HCEC 1CT (cell line): ENCODE data around the gene CHDH.

Experiments used
- DNase-seq: peaks from one replicate; pipeline ENCODE4 v3.0.0-alpha.2; 2017

The CHDH gene, protein sequence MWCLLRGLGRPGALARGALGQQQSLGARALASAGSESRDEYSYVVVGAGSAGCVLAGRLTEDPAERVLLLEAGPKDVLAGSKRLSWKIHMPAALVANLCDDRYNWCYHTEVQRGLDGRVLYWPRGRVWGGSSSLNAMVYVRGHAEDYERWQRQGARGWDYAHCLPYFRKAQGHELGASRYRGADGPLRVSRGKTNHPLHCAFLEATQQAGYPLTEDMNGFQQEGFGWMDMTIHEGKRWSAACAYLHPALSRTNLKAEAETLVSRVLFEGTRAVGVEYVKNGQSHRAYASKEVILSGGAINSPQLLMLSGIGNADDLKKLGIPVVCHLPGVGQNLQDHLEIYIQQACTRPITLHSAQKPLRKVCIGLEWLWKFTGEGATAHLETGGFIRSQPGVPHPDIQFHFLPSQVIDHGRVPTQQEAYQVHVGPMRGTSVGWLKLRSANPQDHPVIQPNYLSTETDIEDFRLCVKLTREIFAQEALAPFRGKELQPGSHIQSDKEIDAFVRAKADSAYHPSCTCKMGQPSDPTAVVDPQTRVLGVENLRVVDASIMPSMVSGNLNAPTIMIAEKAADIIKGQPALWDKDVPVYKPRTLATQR

DNA sequence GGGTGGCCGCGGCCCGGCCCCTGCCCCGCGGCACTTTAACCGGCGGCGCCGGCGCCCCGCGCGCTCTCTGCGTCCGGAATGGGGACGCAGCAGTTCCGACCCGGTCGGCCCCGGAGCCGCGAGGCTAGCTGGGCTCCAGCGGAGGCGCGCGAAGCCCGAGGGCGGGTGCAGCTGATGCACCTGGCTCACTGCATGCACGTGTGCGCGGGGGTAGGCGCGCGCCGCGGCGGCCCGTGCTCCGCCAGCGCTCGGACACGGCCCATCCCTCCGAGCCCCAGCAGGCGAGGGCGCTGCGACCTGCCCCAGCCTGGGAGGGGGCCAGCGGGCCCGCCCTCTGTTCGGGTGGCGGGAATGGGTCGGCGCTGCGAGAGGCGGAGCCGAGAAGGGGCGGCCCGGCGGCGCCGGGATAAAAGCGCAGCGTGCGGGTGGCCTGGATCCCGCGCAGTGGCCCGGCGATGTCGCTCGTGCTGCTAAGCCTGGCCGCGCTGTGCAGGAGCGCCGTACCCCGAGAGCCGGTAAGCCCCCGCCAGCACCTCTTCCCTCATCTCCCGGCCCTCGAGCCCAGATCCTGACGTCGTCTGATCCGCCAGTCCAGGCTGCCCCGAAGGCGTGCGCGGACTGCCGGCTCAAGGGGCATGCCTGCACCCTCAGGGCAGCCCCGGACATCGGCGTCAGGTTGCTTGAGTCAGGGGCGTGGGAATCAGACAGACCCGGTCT is at the start of gene CHDH, which contains the start of gene IL17RB:
Gene CHDH, minus strand, starts transcription at position 286 of the 717 bp plus-strand sequence. CDS start 22,411 bp downstream, outside the sequence.
Gene IL17RB, plus strand, starts transcription at position 435 of the 717 bp plus-strand sequence. Its CDS starts 21 bp downstream, at position 456.
- no peak for DNase-seq

DNA sequence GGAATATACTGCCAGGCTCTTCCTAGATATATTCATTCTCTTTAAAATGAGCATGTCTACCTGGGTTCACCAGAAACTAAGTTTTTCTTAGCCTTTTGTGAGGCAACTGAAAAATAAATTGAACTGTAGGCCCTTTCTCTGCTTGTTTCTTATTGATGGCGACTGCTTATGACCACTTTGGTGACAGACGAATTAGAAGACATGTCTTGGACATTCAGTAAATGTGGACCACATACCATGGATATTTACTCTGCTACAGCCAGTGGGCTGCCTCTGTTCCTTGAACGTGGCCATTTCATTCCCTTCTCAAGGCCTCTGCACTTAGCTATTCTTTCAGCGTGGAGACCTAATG is 46.0 kb upstream of the CHDH start:
- DNase-seq, result no peak

DNA sequence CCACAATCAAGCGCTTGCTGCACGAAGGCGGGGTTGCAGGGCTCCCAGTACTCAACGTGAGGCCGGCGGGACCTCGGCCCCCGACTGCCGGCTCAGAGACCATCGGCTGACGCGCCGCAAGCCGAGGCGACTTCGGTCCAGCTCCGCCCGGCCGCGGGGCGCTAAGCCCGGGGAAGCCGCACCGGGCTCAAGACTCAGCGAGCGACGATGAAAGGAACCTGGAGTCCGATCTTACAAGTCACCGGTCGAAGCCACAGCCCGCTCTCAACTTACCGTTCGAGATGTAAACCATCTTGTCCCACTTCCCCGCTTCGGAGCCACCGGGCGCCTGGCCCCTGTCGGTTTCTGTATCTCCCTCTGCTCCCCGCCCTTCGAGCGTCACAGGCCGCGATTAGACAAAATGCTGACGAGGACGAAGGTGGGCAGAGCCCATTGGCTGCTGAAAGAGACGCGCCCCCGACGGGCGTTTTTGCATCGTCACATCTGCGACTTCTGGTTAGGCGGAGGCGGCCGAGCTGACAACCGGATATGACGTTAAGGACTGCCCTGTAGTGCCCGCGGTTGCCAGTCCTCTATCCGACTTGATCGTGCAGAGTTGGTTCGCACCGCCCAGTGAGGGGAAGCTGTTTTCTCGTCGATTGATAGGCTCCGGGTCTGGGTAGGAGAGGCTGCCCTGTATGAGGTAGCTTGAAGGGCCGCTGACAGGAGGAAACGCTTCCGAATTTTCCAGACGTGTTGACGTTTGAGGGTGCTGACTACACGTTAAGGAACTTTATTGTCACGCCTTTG is 45.5 kb upstream of the CHDH start, which contains the start of gene SELENOK:
Gene SELENOK, minus strand, starts transcription at position 363 of the 789 bp plus-strand sequence.
- DNase-seq, result peak; percentile 99

DNA sequence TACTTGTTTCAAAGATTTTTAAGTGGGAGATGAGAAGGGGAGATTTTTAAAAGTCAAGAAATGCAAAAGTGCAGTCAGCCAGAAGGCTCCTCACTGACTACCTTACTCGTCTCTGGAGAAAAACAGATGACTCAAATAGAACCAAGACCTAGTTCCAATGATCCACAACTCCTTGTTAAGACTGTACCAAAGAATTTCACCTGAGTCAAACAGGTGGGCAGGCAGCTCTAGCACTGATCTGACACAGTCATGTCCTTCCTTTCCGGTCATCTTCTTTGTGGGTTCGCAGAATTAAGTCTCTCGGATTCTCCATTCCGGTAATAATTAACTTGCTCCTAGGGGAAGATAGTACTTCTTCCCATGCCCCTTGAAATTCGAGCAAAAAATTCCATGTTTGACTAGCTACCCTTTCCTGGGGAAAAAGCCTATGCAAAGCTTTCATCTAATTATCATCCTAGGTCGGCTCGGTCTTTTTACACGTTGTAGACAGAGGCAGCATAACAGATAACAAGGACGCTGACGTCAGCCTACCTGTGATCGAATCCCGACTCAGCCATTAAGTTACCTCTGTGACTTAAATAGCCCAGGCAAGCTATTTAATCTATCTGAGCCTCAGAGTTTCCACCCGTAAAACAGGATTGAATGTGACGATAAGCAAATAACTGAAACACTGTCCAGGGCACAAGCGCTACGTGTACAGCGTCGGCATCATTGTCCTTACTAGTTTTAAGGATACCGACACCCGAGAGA is 44.7 kb upstream of the CHDH start:
- DNase-seq, result peak; percentile 14

DNA sequence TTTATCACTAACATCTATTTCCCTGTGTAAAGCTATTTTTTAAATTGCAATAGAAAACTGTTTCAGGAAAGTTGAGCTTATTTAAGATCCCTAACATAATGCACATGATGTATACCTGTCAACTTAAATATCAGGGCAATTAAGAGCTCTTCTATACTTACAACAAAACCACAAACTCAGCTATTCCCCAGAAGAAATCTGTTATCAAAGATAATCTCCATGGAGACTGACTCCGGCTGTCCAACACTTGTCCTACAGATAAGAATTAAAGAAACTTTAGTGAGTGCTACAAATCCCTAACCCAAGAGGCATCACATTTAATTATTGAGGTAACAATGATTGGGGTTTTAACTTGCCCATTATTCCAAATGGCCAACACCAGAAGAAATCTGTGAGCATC is 42.0 kb upstream of the CHDH start:
- DNase-seq, result no peak

DNA sequence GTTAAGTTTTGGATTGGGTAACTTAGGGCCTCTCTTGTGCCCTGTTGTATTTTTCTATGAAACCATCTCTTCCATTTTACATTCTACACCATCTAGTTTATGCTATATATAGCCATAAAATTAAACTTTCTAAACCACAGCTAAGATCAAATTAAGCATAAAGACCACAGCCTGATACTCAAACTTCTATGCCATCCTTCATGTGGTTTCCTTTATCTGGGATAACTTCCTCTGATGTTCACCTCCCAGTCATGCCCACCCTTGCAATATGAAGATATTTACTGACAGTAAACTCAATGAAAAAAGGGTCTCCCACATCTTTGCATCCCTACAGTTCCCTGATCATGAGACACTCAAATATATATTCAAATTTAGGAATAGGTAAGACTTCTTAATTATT is 41.2 kb upstream of the CHDH start:
- DNase-seq, result no peak

DNA sequence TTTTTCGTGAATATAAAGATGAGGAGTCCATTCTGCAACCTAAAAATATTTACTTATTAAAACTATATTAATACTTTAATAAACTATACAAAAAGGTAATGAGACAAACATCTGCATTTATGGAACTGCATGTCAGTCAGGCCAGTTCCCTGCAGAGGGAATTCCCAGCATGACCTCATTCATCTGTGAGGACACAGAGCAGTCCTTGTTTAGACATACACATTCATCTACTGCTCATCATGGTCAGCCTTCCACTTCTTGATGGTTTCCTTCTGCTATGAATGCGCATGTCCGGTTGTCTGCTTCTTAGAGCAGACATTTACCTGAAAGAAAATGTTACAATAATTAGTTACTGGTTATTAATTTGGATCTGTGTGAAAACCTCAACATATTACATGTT is 39.0 kb upstream of the CHDH start:
- no peak for DNase-seq

DNA sequence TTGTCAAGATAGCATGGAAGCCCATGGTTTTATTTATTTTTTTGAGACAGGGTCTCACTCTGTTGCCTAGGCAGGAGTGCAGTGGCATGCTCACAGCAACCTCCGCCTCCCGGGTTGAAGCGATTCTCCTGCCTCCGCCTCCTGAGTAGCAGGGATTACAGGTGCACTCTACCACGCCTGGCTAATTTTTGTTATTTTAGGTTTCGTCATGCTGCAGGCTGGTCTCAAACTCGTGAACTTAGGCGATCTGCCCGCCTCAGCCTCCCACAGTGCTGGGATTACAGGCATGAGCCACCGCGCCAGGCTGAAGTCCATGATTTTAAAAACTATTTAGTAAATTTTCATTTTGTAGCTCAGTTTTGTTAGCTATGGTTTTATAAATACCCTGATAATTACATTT is 38.4 kb upstream of the CHDH start:
- DNase-seq, result no peak

DNA sequence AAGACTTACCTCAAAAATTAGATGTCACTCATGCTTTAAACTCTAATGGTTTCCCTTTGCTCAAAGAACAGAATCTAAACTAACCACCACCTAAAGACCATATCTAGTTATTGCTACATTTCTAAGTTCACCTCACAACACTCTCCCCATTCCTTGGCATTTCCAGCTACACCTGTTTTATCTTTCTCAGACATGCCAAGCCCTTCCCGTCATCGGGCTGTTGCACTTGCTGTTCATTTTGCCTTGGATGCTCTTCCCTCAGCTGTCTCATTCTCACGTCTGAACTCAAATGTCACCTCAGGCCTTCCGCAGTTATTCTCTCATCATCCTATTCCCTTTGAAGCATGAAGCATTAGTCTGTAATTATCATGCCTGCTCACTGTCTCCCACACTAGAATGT is 36.8 kb upstream of the CHDH start:
- no peak for DNase-seq

DNA sequence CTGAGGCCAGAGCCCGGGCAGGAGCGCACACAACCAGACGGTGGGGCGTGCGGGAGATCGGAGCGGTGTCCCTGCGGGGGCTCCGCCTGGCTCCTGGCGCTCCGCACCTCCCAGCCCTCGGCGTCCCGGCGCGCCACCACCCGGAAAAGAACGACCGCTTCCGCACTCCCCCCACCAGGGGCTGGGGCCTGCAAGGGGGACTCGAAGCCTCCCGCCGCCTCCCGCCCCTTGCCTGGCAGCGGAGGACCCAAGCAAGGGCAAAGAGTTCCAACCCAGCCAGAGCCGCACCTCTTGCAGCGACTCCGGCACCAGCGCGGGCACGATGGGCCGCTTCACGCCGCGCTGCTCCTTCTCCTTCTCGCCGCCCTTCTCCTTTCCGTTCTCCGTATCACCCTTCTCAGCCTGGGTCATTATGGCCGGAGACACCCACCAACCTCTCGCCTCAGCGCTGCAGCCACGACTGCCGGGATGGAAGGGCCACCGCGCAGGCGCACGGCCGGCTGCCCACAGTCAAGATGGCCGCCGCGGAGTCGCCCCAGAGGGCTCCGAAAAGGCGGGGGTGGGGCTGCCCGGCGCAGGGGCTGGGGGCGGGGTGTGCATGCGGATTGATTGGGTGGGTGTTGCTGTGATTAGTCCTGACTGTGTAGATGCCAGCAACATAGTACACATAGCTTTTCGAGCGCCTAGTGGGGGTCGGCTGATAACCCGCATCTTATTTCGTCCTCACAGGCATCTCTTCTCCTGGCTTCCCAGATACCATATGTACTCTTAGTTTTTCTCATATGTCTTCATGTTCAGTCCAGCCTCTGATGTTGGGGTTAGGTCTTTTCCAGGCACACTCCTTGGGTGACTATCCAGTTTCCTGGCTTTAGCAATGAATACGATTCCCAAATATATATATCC is 35.7 kb upstream of the CHDH start, which contains the start of gene ACTR8:
Gene ACTR8, minus strand, starts transcription at position 462 of the 903 bp plus-strand sequence. Its CDS starts 51 bp downstream, at position 411.
- peak; percentile 81 for DNase-seq

DNA sequence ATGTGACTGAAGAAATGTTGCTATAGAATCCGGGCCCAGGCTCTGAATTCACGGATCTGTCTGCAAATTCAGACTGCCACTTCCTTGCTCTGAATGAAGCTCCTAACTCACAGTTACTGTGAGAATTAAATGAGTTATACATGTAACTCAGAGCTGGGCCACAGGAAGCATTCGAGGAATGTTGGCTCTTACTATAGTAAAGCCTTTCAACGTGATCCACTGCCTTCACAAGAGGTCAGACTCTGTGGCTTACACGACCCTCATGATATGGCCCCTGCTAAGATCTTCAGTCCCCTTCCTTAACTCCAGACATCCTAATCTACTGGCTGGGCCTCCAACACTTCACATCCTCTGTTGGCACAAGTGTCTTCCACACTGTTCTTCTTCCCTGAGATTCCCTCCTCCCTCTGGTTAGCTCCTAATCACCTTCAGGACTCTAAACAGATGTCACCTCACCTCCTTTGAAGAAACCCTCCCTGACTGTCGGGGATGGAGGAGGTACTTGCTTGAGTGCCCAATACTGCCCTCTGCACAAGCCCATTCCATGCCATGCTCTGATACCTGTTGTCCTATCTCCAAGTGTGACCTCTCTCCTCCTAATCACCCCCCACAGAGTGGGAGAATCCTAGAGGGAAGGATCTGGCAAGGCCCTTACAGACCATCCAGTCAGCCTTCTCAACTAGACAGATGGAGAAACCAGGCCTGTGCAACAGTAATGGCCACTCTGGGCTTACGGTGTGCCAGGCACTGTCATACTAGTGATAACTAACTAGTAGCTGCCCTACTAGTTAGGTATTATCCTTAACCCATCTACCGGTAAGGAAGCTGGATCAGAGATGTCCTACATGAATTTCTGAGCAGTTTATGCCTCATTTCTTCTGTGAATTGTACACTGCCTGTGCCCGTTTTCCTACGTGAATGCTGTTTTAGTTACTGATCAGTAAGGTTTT is 34.5 kb upstream of the CHDH start:
- DNase-seq, result peak; percentile 13

DNA sequence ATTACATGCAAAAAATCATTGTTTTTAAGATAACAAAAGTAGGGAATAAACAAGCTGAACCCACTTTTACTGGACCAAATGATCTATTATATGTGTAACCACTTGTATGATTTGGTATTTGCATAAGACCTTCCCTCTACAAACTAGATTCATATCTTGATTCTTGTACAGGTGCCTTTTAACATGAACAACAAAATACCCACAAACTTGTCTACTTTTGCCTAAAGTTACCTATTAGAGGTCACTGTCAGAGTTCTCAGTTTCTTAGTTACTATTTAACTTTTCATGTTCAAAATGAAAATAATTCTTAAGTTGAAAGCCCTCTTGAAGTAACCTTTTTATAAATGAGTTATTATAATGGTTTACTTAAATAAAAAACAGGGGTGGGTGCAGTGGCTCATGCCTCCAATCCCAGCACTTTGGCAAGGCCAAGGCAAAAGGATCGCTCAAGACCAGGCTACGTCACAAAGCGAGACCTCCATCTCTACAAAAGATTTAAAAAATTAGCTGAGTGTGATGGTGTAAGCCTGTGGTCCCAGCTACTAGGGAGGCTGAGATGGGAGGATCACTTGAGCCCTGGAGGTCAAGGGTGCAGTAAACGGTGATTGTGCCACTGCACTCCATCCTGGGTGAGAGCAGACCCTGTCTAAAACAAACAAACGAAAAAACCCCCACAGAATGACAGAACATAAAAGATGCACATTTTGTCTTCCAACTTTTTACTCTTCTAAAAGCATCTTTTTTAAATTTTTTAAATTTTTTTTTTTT is 19.7 kb upstream of the CHDH start:
- DNase-seq, result no peak

DNA sequence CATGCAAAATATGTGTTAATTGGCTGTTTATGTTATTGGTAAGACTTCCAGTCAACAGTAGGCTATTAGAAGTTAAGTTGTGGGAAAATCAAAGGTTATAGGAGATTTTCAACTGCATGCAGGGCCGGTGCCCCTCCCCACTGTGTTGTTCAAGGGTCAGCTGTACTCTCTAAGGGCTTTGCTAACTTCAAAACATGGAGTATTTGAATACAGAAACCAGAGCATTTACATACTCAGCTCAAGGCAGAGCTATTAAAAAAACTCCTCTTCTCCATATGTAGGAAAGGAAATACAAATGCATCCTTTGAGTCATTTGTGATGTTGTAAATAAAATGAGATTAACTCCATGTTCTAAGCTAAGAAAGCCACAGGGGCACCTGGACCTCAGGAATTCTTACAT is 16.9 kb upstream of the CHDH start:
- no peak for DNase-seq

DNA sequence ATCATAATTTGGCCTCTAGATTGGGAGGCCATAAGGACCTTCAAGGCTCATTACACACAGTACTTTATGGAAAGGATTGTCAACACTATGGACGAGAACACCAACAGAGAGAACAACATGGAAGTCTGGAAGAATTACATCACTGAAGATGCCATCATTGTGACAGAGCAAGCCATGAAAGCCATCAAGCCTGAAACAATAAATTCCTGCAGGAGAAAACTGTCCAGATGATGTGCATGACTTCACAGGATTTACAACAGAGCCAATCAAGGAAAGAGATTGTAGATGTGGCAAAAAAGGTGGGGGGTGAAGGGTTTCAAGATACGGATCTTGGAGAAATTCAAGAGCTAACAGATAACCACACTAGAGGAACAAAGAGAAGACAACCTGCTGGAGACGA is 16.0 kb upstream of the CHDH start:
- DNase-seq, result no peak

DNA sequence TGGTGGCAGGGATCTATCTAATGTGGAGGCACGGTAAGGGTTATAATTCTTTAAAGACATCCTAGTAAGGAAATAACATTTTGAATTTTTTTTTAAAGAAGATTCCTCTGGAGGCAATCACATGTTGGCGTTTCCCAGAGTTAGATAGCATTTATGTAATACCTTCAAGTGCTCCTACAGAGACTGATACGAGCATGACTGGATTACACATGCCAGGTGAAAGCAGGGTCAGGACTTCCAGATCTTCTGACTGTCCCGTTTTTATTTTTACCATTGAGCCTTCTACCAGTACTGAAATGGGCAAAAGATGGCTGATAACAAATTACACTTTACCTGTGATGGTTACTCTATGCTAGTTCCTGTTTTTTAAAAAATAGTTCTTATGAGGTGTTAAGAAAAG is 14.0 kb upstream of the CHDH start:
- no peak for DNase-seq

DNA sequence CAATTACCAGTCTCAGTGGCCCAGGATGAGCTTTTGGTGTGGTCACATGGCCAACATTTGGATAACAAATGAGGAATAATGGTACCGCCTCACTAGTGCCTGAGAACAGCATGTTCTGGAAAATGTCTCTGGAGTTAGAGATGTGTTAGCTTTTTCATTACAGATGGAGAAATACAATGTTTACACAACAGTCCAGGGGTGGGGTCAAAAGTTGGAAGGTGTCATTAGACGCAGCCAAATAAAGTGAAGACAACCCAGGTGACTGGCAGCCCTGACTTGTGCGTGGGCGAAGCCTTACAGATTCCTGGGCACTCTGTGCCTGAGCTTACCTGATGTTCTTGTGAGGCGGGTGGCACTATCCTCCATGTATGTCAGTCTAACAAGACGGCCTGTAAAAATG is 13.0 kb upstream of the CHDH start:
- DNase-seq, result no peak

DNA sequence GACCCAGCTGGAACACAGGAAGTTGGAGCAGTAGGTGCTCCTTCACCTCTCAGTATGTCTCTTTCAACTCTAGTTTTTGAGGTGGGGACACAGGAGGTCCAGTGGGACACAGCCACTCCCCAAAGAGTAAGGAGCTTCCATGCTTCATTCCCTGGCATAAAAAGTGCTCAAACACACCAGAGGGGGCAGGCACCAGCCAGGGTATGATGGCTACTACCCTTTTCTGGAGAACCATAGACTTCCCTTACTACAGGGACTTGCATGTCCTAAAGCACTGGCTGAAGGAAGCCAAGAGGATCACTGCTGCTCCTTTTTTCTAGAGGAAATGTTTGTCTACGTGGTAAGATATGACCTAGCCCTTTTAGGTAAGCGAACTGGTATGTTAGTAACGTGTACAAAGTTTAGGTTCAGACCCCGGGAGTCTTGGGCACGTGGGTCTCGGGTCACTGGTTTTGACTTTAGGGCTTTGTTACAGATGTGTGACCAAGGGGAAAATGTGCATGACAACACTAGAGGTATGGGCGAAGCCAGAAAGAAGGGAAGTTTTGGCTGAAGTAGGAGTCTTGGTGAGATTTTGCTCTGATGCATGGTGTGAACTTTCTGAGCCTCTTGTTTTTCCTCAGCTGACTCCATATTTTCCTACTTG is 12.0 kb upstream of the CHDH start:
- no peak for DNase-seq

DNA sequence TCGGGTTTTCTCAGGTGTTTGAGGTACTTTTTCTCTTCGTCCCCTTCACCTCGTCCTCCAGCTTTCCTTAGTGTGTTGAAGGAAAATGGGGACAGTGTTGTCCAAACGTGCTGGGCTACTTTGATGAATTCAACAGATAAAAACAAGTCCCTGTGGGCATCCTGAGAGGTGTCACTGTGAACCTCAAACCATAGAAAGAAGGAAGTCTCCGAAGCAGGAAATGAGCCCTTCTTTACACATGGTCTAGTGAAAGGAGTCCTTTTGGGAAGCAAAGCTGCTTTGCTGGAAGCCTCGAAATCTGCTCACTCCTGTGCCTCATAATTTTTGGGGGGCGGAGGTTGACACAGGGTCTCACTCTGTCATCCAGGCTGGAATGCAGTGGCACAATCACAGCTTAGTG is 10.7 kb upstream of the CHDH start:
- no peak for DNase-seq
